ENCODE results near the gene ZSWIM6. TPM values are rescaled to one million over a fixed set of nuclear protein-coding genes. Genes with fewer than 3 reads are reported as not detected.

The ZSWIM6 gene
- total RNA-seq, 1 donor from 2014 or later: 8.8 TPM

DNA sequence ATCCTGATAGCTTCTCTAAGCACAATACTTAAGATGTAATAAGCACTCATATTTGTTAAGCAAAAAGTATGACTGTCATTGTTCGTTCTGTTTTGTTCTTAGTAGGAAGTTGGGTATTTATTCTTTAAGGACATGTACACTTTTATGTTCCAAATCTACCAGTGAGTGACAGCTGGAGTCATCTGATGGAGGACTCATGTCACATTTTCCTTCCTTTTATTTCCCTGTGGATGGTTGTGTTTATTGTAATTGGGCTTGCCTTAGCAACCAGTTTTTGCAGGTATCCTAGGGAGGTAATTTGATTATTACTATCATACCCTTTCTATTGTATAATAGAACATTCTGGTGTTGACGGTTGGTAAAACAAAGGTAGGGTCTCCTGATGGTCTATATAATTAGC is 145.7 kb downstream of the ZSWIM6 start:
- H3K27me3 ChIP-seq: no peaks in the 10 kb centered on the region
- no peaks in the 10 kb centered on the region for H3K4me1 ChIP-seq
- intact Hi-C loops (cut with DNase I): no loop called here
- no peaks in the 10 kb centered on the region for H3K36me3 ChIP-seq
- H3K27ac ChIP-seq: no peak overlapping the region
- H3K9me3 ChIP-seq: no peaks in the 10 kb centered on the region
- no peak for DNase-seq (ENCODE audit: low spot score in 2 of 2)
- no peak for TF ChIP-seq CTCF (IDR thresholded peaks at IDR 0.05)
- H3K4me3 ChIP-seq: no peak overlapping the region

- H3K4me3 ChIP-seq: no peak overlapping the region
- H3K27ac ChIP-seq: no peak overlapping the region
- no peak for TF ChIP-seq CTCF (IDR thresholded peaks at IDR 0.05)
- no peak for DNase-seq (ENCODE audit: low spot score in 2 of 2)
- H3K4me1 ChIP-seq: no peaks in the 10 kb centered on the region
- H3K9me3 ChIP-seq: no peaks in the 10 kb centered on the region
- no peaks in the 10 kb centered on the region for H3K36me3 ChIP-seq
- intact Hi-C loops (cut with DNase I): no loop called here
- H3K27me3 ChIP-seq: no peaks in the 10 kb centered on the region
These were observed 148.0 kb downstream of the ZSWIM6 start for GRCh38 chr5:61479850-61480614.

- TF ChIP-seq CTCF (IDR thresholded peaks at IDR 0.05): no peak
These were observed 150.9 kb downstream of the ZSWIM6 start for GRCh38 chr5:61482980-61483379.

GRCh38 chr5:61486476-61486875 is 154.4 kb downstream of the ZSWIM6 start:
- Histone ChIP-seq H3K9me3 (peaks cover 0 to 4% of the 10 kb centered on the region in 2 donors), H3K4me3 (no peak overlapping the region), H3K27me3 (no peaks in the 10 kb centered on the region), H3K27ac (no peak overlapping the region), H3K36me3 (no peaks in the 10 kb centered on the region), H3K4me1 (no peaks in the 10 kb centered on the region)
- intact Hi-C loops (cut with DNase I): no loop called here
- TF ChIP-seq CTCF (IDR thresholded peaks at IDR 0.05): no peak
- no peak for DNase-seq (ENCODE audit: low spot score in 2 of 2)

More at GRCh38 chr5:61482980-61483379, 150.9 kb downstream of the ZSWIM6 start:
- H3K9me3 ChIP-seq: peaks cover 0 to 4% of the 10 kb centered on the region in 2 donors
- H3K27ac ChIP-seq: no peak overlapping the region
- H3K36me3 ChIP-seq: no peaks in the 10 kb centered on the region
- intact Hi-C loops (cut with DNase I): no loop called here
- no peaks in the 10 kb centered on the region for H3K4me1 ChIP-seq
- DNase-seq (ENCODE audit: low spot score in 2 of 2): no peak
- H3K27me3 ChIP-seq: no peaks in the 10 kb centered on the region
- H3K4me3 ChIP-seq: no peak overlapping the region

- intact Hi-C loops (cut with DNase I): no loop called here
These were observed 157.5 kb downstream of the ZSWIM6 start for GRCh38 chr5:61489574-61489973.

More at GRCh38 chr5:61489574-61489973, 157.5 kb downstream of the ZSWIM6 start:
- no peak for DNase-seq (ENCODE audit: low spot score in 2 of 2)
- Histone ChIP-seq H3K27ac (no peak overlapping the region), H3K27me3 (no peaks in the 10 kb centered on the region), H3K4me3 (no peak overlapping the region), H3K4me1 (no peaks in the 10 kb centered on the region), H3K9me3 (peaks cover 0 to 4% of the 10 kb centered on the region in 2 donors), H3K36me3 (no peaks in the 10 kb centered on the region)
- no peak for TF ChIP-seq CTCF (IDR thresholded peaks at IDR 0.05)
